Glutamatergic neuron (in vitro differentiated cells): ENCODE results near the gene PIAS1. TPM values are rescaled to one million over a fixed set of nuclear protein-coding genes. Genes with fewer than 3 reads are reported as not detected.

Source experiments
- DNase-seq: peaks from one replicate; pipeline ENCODE4 v3.0.0; 2022
- H3K27ac Mint-ChIP-seq: one replicate; pipeline ENCODE4 v1.8.0; 2020; ENCODE audit warnings: mild to moderate bottlenecking, mixed read lengths, inconsistent platforms; ENCODE audit not compliant: unreplicated experiment
- H3K27me3 Mint-ChIP-seq: one replicate; pipeline ENCODE4 v1.8.0; 2020; ENCODE audit warnings: mild to moderate bottlenecking, moderate library complexity, mixed read lengths, inconsistent platforms; ENCODE audit not compliant: unreplicated experiment
- H3K36me3 Mint-ChIP-seq: one replicate; pipeline ENCODE4 v1.8.0; 2020; ENCODE audit warnings: mild to moderate bottlenecking, mixed read lengths, inconsistent platforms; ENCODE audit not compliant: unreplicated experiment
- H3K4me1 Mint-ChIP-seq: one replicate; pipeline ENCODE4 v1.8.0; 2020; ENCODE audit warnings: mild to moderate bottlenecking, low read depth, mixed read lengths, inconsistent platforms; ENCODE audit not compliant: unreplicated experiment
- H3K4me3 Mint-ChIP-seq: one replicate; pipeline ENCODE4 v1.8.0; 2020; ENCODE audit warnings: mild to moderate bottlenecking, mixed read lengths, inconsistent platforms; ENCODE audit not compliant: unreplicated experiment
- H3K9me3 Mint-ChIP-seq: one replicate; pipeline ENCODE4 v1.8.0; 2020; ENCODE audit warnings: mild to moderate bottlenecking, moderate library complexity, mixed read lengths, inconsistent platforms; ENCODE audit not compliant: unreplicated experiment
- CTCF ChIP-seq: fragments of 200-600 bp; sonication (generic); IDR thresholded peaks from one replicate; pipeline ENCODE4 v1.5.0; 2021; ENCODE audit not compliant: partially characterized antibody, unreplicated experiment
- total RNA-seq: library from RNA; stranded (reverse); fragmentation: NEBNext Ultra II Directional; extraction: Animal tissue kit (Norgen Biotek cat#: 25700); gene quantifications from one replicate; pipeline ENCODE4 v1.2.1, GENCODE V29; 2021; ENCODE audit not compliant: unreplicated experiment

Gene PIAS1
- total RNA-seq, 1 donor from 2014 or later: 64.9 TPM

- TF ChIP-seq CTCF: no peak
- peaks cover 2% of the 10 kb centered on the region for H3K9me3 Mint-ChIP-seq
Observed at GRCh38 chr15:68022061-68022460, 32.1 kb upstream of the PIAS1 start.

GRCh38 chr15:68023307-68024101 lies 30.6 kb upstream of the PIAS1 start:
- Mint-ChIP-seq H3K4me1 (no peaks in the 10 kb centered on the region), H3K4me3 (no peak overlapping the region), H3K9me3 (no peaks in the 10 kb centered on the region), H3K27me3 (peaks cover 2% of the 10 kb centered on the region), H3K27ac (no peak overlapping the region), H3K36me3 (no peaks in the 10 kb centered on the region)
- no peak for DNase-seq
- no peak for TF ChIP-seq CTCF

More at GRCh38 chr15:68022061-68022460, 32.1 kb upstream of the PIAS1 start:
- Mint-ChIP-seq H3K4me1 (no peaks in the 10 kb centered on the region), H3K27ac (no peak overlapping the region), H3K36me3 (no peaks in the 10 kb centered on the region), H3K4me3 (no peak overlapping the region), H3K27me3 (peaks cover 2% of the 10 kb centered on the region)
- no peak for DNase-seq

GRCh38 chr15:68025835-68026424 lies 28.2 kb upstream of the PIAS1 start:
- DNase-seq: no peak
- no peak overlapping the region for H3K4me3 Mint-ChIP-seq
- no peak for TF ChIP-seq CTCF
- H3K27ac Mint-ChIP-seq: no peak overlapping the region
- H3K27me3 Mint-ChIP-seq: peaks cover 2% of the 10 kb centered on the region
- no peaks in the 10 kb centered on the region for H3K36me3 Mint-ChIP-seq
- H3K9me3 Mint-ChIP-seq: no peaks in the 10 kb centered on the region
- no peaks in the 10 kb centered on the region for H3K4me1 Mint-ChIP-seq

- Mint-ChIP-seq H3K9me3 (peaks cover 3% of the 10 kb centered on the region), H3K36me3 (no peaks in the 10 kb centered on the region), H3K27me3 (peaks cover 2% of the 10 kb centered on the region), H3K27ac (no peak overlapping the region), H3K4me3 (no peak overlapping the region), H3K4me1 (no peaks in the 10 kb centered on the region)
- TF ChIP-seq CTCF: no peak
- no peak for DNase-seq
Observed at GRCh38 chr15:68027388-68027787, 26.7 kb upstream of the PIAS1 start.
